GM20000 (cell line): ENCODE data around the gene LRMDA.

ENCODE experiments used
- DNase-seq: peaks from one replicate; pipeline ENCODE4 v3.0.0; 2012; ENCODE audit warnings: low spot score
- TF ChIP-seq, protein P1 (sequence below): IDR thresholded peaks from 2 replicates; pipeline ENCODE4 v1.5.1; 2012; ENCODE audit warnings: mild to moderate bottlenecking, control low read depth; ENCODE audit errors: extremely low read depth, missing control alignments

Gene LRMDA

DNA sequence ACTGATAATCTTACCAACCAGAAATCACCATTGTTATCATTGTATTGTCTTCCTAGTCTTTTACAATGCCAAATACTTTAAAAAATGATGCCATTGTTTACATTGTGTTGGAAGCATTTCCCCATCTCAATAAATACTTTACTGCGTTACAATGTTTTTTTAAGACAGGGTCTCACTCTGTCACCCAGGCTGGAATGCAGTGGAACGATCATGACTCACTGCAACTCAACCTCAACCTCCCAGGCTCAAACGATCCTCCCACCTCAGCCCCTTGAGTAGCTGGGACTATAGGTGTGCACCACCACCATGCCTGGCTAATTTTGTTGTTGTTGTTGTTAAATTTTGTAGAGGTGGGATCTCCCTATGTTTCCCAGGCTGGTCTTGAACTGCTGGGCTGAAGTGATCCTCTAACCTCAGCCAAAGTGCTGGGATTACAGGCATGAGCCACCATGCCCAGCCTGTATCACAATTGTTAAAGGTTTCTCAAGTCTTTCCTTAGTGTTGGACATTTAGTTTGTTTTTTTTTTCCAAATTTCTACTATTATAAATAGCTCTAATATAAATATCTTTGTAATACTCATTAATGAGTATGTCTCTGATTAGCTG lies 13.5 kb downstream of the LRMDA start:
- TF ChIP-seq, protein P1, sequence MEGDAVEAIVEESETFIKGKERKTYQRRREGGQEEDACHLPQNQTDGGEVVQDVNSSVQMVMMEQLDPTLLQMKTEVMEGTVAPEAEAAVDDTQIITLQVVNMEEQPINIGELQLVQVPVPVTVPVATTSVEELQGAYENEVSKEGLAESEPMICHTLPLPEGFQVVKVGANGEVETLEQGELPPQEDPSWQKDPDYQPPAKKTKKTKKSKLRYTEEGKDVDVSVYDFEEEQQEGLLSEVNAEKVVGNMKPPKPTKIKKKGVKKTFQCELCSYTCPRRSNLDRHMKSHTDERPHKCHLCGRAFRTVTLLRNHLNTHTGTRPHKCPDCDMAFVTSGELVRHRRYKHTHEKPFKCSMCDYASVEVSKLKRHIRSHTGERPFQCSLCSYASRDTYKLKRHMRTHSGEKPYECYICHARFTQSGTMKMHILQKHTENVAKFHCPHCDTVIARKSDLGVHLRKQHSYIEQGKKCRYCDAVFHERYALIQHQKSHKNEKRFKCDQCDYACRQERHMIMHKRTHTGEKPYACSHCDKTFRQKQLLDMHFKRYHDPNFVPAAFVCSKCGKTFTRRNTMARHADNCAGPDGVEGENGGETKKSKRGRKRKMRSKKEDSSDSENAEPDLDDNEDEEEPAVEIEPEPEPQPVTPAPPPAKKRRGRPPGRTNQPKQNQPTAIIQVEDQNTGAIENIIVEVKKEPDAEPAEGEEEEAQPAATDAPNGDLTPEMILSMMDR: no peak
- no peak for DNase-seq

DNA sequence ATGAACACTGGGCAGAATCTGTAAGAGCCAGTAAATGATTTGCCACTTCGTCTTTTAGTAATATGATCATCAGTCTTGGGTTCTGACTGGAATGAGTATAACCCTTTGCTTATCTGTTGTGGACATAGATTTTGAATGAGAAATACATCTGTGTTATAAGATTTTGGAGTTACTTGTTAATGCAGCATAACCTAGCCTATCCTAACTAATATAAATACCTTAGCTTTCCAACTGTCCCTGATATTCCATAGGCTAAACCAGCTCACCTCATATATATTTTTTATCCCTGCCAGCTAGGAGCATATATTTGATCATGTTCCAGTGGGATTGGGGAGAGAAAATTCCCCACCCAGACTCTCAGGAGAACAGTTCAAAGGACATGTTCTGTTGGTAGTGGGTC lies 15.1 kb downstream of the LRMDA start:
- TF ChIP-seq, protein P1: no peak
- DNase-seq: no peak

DNA sequence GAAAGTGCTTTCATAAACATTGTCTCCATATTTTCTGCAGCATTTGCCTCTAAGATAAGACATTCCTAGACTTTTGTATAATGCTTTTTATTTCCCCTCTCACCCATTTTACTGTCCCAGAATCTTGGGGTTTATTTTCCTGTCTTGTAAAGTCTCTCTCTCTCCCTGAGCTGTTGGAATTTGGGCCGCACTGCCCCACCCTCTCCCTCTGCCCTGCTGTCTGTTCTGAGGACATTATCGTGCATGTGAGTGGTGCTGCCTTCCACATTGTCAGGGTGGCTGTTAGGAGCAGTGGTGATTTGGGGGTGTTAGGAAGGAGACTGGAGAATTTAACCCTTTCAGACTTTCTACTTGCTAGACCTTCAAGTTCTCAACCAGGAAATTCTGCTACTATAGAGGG lies 16.7 kb downstream of the LRMDA start:
- TF ChIP-seq, protein P1: no peak
- no peak for DNase-seq

- no peak for DNase-seq
- TF ChIP-seq, protein P1: no peak
These were observed 18.1 kb downstream of the LRMDA start for GRCh38 chr10:75449382-75450074.

- TF ChIP-seq, protein P1: no peak
- no peak for DNase-seq
These were observed 18.6 kb downstream of the LRMDA start for GRCh38 chr10:75450075-75450445.

DNA sequence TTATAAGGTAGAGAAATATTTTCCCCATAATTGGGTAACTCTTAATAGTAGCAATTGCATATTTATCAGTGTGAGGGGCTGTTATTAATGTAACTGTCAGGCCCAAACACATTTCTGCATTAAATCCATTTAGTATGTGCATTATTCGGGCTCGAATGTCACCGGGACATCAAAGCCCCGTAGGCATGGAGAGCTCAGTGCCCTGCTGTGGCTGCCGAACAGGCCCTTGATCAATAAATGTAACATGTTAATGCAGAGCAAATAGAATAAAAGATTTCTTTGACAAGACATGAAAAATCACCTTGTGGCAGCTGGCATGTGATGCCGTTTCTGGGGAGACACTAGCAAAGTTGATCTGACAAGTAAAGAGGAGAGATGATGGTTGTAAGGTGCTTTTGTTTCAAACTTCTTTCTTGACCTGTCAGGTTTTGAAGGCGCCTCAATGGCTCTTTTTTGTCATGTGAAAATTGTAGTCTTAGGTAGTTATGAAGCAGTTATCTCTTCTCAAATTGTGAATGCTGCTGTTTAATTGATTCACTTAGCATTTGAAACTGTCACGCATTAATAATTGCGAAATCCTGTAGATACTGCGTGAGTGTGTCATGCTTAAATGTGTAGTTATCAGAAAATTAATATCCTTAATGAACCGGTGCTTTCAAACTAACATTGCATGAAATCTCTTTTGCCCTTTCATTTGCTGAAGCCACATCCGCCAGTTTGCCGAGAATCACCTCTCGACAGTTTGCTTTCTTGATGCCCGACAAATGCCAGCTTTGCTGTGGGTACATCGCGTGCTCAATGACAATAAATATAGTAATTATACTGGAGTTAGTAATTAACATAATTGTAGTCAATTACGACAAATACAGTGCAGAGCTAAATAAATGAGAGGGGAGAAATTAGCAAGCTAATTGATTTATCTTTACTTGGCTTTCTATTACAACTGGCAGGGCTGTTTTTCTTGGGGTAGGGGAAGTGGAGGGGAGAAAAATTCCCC lies 19.5 kb downstream of the LRMDA start:
- TF ChIP-seq, protein P1: no peak
- DNase-seq: no peak

DNA sequence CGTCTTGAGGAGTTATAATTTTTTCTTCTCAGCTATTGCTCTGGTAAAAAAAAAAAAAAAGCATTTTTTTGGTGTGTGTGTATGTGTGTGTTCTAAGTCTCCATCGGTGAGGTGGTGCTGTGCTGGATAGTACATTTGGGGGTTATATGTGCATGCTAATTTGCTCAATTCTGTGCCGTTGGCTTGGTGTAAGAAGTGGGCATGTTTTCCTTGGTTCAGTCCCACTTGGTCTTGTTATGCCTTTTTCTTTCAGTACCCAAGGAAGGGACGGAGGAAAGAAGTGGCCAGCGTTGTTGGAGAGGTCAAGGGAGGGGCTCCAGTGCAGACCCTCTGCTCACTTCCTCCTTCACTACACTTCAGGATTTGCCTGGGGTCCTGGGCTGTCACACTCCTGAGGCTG lies 20.4 kb downstream of the LRMDA start:
- TF ChIP-seq, protein P1: no peak
- no peak for DNase-seq
